Mesenchymal stem cell (in vitro differentiated cells and primary cell): ENCODE results near the gene M6PR. TPM values are rescaled to one million over a fixed set of nuclear protein-coding genes. Genes with fewer than 3 reads are reported as not detected.

Source experiments
- DNase-seq: peaks from one replicate; pipeline ENCODE4 v3.0.0-alpha.2; 2013
- H2AFZ ChIP-seq: one replicate; pipeline ENCODE4 v1.6.1; 2013; ENCODE audit warnings: low read depth, mild to moderate bottlenecking, control low read depth, inconsistent platforms, low read length, moderate library complexity
- H2AK5ac ChIP-seq: 2 replicates; pipeline ENCODE4 v1.6.1; 2013; ENCODE audit warnings: low read length, moderate library complexity, mild to moderate bottlenecking, inconsistent platforms; ENCODE audit not compliant: severe bottlenecking
- H2BK120ac ChIP-seq: one replicate; pipeline ENCODE4 v1.6.1; 2013; ENCODE audit warnings: low read depth, mild to moderate bottlenecking, inconsistent platforms, low read length, moderate library complexity
- H2BK12ac ChIP-seq, 2 experiments: one replicate each; pipeline ENCODE4 v1.6.1; 2013; ENCODE audit warnings: inconsistent platforms in 2 of 2, low read length in 2 of 2, mild to moderate bottlenecking in 2 of 2, moderate library complexity in 2 of 2, control low read depth in 1 of 2
- H2BK15ac ChIP-seq: one replicate; pipeline ENCODE4 v1.6.1; 2013; ENCODE audit warnings: mild to moderate bottlenecking, low read depth, inconsistent platforms; ENCODE audit not compliant: poor library complexity, severe bottlenecking
- H2BK5ac ChIP-seq: 2 replicates; pipeline ENCODE4 v1.6.1; 2013; ENCODE audit warnings: low read depth, mild to moderate bottlenecking, low read length, control low read depth, inconsistent platforms; ENCODE audit not compliant: poor library complexity, severe bottlenecking
- H3K14ac ChIP-seq, 2 experiments: one replicate each; pipeline ENCODE4 v1.6.1; 2013; ENCODE audit warnings: inconsistent platforms in 2 of 2, low read length in 2 of 2, control low read depth in 1 of 2, mild to moderate bottlenecking in 1 of 2, moderate library complexity in 1 of 2
- H3K18ac ChIP-seq, 2 experiments: one replicate each; pipeline ENCODE4 v1.6.1; 2013; ENCODE audit warnings: inconsistent platforms in 2 of 2, low read length in 2 of 2, control low read depth in 1 of 2, low read depth in 1 of 2, mild to moderate bottlenecking in 1 of 2
- H3K23ac ChIP-seq, 2 experiments: one replicate each; pipeline ENCODE4 v1.6.1; 2013; ENCODE audit warnings: inconsistent platforms in 2 of 2, low read length in 2 of 2, mild to moderate bottlenecking in 2 of 2, moderate library complexity in 2 of 2, control low read depth in 1 of 2
- H3K27ac ChIP-seq: 2 replicates; pipeline ENCODE4 v1.5.1; 2013; ENCODE audit warnings: mild to moderate bottlenecking, moderate library complexity, low read length, control low read depth, inconsistent platforms; ENCODE audit not compliant: poor library complexity, severe bottlenecking
- H3K27me3 ChIP-seq, 2 experiments: 2 replicates each; pipeline versions ENCODE4 v1.6.1 to v1.7.0; 2013; ENCODE audit warnings: low read length in 2 of 2, mild to moderate bottlenecking in 2 of 2, moderate library complexity in 2 of 2, control low read depth in 1 of 2, inconsistent platforms in 1 of 2; ENCODE audit not compliant: control insufficient read depth in 1 of 2, insufficient read depth in 1 of 2
- H3K36me3 ChIP-seq, 2 experiments: 2 replicates each; pipeline versions ENCODE4 v1.6.1 to v1.7.0; 2013; ENCODE audit warnings: low read length in 2 of 2, control low read depth in 1 of 2, inconsistent platforms in 1 of 2, low read depth in 1 of 2, mild to moderate bottlenecking in 1 of 2; ENCODE audit not compliant: insufficient read depth in 2 of 2, control insufficient read depth in 1 of 2
- H3K4ac ChIP-seq, 2 experiments: one replicate each; pipeline ENCODE4 v1.6.1; 2013; ENCODE audit warnings: inconsistent platforms in 2 of 2, low read length in 2 of 2, mild to moderate bottlenecking in 2 of 2, moderate library complexity in 2 of 2, control low read depth in 1 of 2, low read depth in 1 of 2
- H3K4me1 ChIP-seq: 2 replicates; pipeline ENCODE4 v1.6.1; 2013; ENCODE audit warnings: low read depth, low read length, control low read depth; ENCODE audit not compliant: control insufficient read depth, insufficient read depth
- H3K4me2 ChIP-seq: 2 replicates; pipeline ENCODE4 v1.6.1; 2013; ENCODE audit warnings: low read length, mild to moderate bottlenecking, inconsistent platforms; ENCODE audit not compliant: poor library complexity, severe bottlenecking
- H3K4me3 ChIP-seq, 2 experiments: 2 replicates each; pipeline versions ENCODE4 v1.5.1 to v1.7.0; 2013; ENCODE audit warnings: low read length in 2 of 2, mild to moderate bottlenecking in 2 of 2, control low read depth in 1 of 2, low read depth in 1 of 2; ENCODE audit not compliant: insufficient read depth in 1 of 2
- H3K79me1 ChIP-seq: replicated peaks from 2 replicates; pipeline ENCODE4 v1.6.1; 2013; ENCODE audit warnings: mild to moderate bottlenecking, control low read depth, low read length, inconsistent platforms; ENCODE audit not compliant: poor library complexity, severe bottlenecking
- H3K9ac ChIP-seq: 2 replicates; pipeline ENCODE4 v1.7.0; 2013; ENCODE audit warnings: mild to moderate bottlenecking, low read length, moderate library complexity
- H3K9me3 ChIP-seq: 2 replicates; pipeline ENCODE4 v1.7.0; 2013; ENCODE audit warnings: mild to moderate bottlenecking, low read length; ENCODE audit not compliant: control insufficient read depth
- H4K8ac ChIP-seq: one replicate; pipeline ENCODE4 v1.6.1; 2013; ENCODE audit warnings: inconsistent platforms, mild to moderate bottlenecking, low read length, moderate library complexity
- H4K91ac ChIP-seq: one replicate; pipeline ENCODE4 v1.6.1; 2013; ENCODE audit warnings: mild to moderate bottlenecking, low read length, inconsistent platforms
- WGBS: methylation state at CpG from one replicate; pipeline ENCODE4 v1.1.7; 2013; ENCODE audit warnings: mixed read lengths; 5-methylcytosine and 5-hydroxymethylcytosine counted together
- polyA plus RNA-seq, 2 experiments: library from polyadenylated mRNA; stranded (reverse); fragments of 200-250 nt; gene quantifications; one replicate each; pipeline ENCODE4 v1.2.3, GENCODE V29; 2013

The M6PR gene
- 209 TPM for polyA plus RNA-seq (2013, experiment 1 of 2)
- 208 TPM for polyA plus RNA-seq (2013, experiment 2 of 2)

DNA sequence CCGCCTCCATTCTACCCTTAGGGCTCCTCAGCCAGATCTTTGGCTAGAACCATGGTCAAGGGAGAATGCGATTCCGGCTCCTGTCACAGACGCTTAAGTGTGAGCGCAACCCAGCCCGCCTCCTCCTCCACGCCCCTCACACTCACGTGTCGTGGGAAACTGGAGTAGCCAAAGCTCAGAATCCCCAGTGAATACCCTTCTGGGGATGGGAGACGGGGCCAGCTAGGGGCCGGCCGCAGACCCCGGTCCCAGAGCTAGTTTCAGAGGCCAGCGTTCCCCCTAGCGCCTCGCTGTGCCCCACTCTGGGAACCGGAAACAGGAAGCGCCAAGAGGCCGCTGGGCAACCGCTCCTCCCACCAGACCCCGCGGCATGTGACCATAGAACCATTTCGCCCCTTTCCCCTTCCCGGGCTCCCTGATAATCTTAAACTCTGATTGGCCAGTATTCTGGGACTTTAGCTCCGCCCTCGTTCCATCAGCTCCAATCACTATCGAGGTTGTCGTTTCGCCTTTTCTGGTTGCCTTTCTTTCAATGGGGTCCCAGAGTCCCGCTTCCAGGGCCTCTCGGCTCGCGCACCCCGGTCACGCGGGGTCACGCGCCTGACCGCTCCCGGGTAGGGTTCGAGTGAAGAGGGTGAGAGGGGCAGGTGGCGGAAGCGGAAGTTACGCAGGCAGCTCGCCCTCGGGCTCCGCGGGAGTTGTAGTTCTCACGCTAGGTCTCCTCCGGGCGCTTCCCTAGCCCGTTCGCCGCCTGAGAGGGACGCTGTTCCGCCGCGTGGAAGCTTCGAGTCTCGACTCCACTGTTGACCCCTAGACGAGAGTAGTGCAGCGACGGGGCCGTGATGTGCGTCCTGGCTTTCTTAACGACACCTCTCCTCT lies at the start of gene M6PR:
Gene M6PR (minus strand): TSS at position 304 of the 879 bp plus-strand sequence. CDS start 3,241 bp downstream, outside the sequence.
- no peak within 1 kb of the TSS for H2BK5ac ChIP-seq
- H2AK5ac ChIP-seq = no peak within 1 kb of the TSS
- peak within 1 kb of the TSS; percentile 78 to 97 for H3K4me3 ChIP-seq
- H2AFZ ChIP-seq = peak within 1 kb of the TSS; percentile 58
- peak within 1 kb of the TSS; percentile 89 for H3K27ac ChIP-seq
- peak within 1 kb of the TSS; percentile 21 to 45 for H3K4ac ChIP-seq
- no peak within 1 kb of the TSS for H2BK12ac ChIP-seq
- H2BK120ac ChIP-seq = peak within 1 kb of the TSS; percentile 89
- H3K79me1 ChIP-seq = peaks cover 11% of the 10 kb centered on the region
- under 1% methylated on average over 56 of the region's 66 CpGs for WGBS
- H3K27me3 ChIP-seq = no peaks in the 10 kb centered on the region
- H3K9me3 ChIP-seq = no peaks in the 10 kb centered on the region
- no peaks in the 10 kb centered on the region for H3K4me1 ChIP-seq
- peak within 1 kb of the TSS; percentile 93 for H4K91ac ChIP-seq
- H3K9ac ChIP-seq = peak within 1 kb of the TSS; percentile 98
- peak within 1 kb of the TSS; percentile 83 for H3K4me2 ChIP-seq
- H2BK15ac ChIP-seq = peak within 1 kb of the TSS; percentile 98
- peak within 1 kb of the TSS in 1 of 2 experiments; percentile 54 for H3K23ac ChIP-seq
- H3K14ac ChIP-seq = peak within 1 kb of the TSS in 1 of 2 experiments; percentile 55
- peak; percentile 99 for DNase-seq
- peak within 1 kb of the TSS; percentile 91 to 96 for H3K18ac ChIP-seq
- peak within 1 kb of the TSS; percentile 96 for H4K8ac ChIP-seq
- H3K36me3 ChIP-seq = peaks cover 4 to 19% of the 10 kb centered on the region in 2 experiments

DNA sequence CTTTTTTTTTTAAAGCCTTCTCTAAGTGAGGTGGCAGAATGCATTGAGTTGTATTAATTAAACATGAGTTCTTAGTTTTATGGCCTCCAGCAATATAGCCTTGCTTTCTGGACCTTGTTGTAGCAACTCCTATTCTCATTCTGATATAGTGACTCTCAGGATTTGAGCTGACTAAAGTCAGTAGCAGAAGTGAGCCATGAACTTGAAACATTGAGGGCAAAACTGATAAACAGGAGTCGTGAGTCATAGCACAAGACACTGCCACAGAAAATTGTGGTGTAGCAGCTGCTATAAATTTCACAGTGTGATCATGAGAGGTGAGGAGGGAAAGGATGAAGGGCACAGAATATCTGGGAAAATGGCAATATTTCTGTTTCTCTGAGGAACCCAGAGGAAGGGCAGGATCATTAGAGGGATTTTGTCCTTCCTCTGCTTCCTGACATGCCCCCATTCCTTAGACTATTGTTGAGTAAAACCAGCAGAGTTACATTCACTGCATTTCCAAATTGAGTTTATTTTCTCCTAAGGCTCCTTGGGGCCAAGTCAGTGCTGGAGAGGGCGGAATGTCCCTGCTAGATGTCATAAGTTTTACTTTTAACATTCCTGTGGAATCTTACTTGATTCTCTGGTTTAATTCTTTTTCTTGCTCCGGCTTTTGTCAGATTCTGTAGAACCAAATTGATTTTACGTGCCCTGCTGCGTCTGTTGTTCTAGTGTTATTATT lies 47.4 kb upstream of the M6PR start:
- Histone ChIP-seq H3K23ac (no peak overlapping the region), H4K8ac (no peak overlapping the region), H3K79me1 (no peaks in the 10 kb centered on the region), H3K4me2 (no peak overlapping the region), H3K14ac (no peak overlapping the region), H3K36me3 (no peaks in the 10 kb centered on the region), H3K9me3 (no peaks in the 10 kb centered on the region), H3K18ac (no peak overlapping the region), H3K4ac (no peak overlapping the region), H2BK15ac (no peak overlapping the region), H3K4me1 (no peaks in the 10 kb centered on the region), H2BK12ac (no peak overlapping the region), H4K91ac (no peak overlapping the region), H3K9ac (no peak overlapping the region), H2AFZ (no peak overlapping the region), H2BK5ac (no peak overlapping the region), H2AK5ac (no peak overlapping the region), H2BK120ac (no peak overlapping the region), H3K27me3 (no peaks in the 10 kb centered on the region), H3K27ac (no peak overlapping the region), H3K4me3 (no peak overlapping the region)
- peak; percentile 71 for DNase-seq
- WGBS = 70% methylated on average over 5 of the region's 5 CpGs

DNA sequence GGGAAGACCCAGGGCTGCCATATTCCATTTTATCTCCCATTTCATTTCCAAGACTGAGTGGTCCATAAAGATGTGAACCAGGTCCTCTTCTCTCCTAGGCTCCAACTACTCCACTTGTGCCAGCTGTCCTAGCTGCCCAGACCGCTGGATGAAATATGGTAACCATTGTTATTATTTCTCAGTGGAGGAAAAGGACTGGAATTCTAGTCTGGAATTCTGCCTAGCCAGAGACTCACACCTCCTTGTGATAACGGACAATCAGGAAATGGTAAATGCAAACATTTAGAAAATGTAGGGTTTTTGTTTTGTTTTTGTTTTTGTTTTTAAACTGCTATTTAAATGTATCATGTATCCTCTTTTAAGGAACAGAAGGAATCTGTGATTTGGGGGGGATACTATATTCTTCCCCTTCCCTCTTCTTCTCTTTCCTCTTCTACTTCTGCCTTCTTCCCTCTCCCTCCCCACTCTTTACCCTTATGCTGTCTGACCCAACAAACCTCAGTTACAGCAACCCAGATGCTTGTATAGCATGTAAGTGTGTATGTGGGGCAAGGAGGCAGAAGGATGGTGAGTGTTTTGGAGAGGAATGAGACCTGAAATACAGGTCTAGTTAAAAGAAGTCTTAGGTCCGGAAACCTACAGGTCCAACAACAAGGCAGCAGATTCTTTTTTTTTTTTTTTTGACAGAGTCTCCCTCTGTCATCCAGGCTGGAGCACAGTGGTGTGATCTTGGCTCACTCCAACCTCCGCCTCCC lies 45.8 kb upstream of the M6PR start:
- Histone ChIP-seq H3K4ac (no peak overlapping the region), H3K9ac (no peak overlapping the region), H2BK12ac (no peak overlapping the region), H2BK120ac (no peak overlapping the region), H2BK5ac (no peak overlapping the region), H3K9me3 (no peaks in the 10 kb centered on the region), H3K79me1 (no peaks in the 10 kb centered on the region), H2AFZ (no peak overlapping the region), H3K36me3 (no peaks in the 10 kb centered on the region), H3K23ac (no peak overlapping the region), H3K27ac (no peak overlapping the region), H3K18ac (no peak overlapping the region), H2BK15ac (no peak overlapping the region), H2AK5ac (no peak overlapping the region), H3K4me3 (no peak overlapping the region), H3K14ac (no peak overlapping the region), H3K27me3 (no peaks in the 10 kb centered on the region), H4K91ac (no peak overlapping the region), H4K8ac (no peak overlapping the region), H3K4me1 (no peaks in the 10 kb centered on the region), H3K4me2 (no peak overlapping the region)
- DNase-seq = no peak
- WGBS = 94% methylated on average over 4 of the region's 4 CpGs
